Right ventricle myocardium inferior (tissue), 1 donor: ENCODE results near the gene RASSF7. TPM values are rescaled to one million over a fixed set of nuclear protein-coding genes. Genes with fewer than 3 reads are reported as not detected.

ENCODE experiments used
- ATAC-seq: fragments of 200-7000 bp; cut with Tn5 transposase; one replicate; pipeline ENCODE4 v1.9.1; 2020; ENCODE audit warnings: mild to moderate bottlenecking, moderate library complexity
- DNase-seq: peaks from one replicate; pipeline ENCODE4 v3.0.0; 2021; ENCODE audit errors: missing footprints
- intact Hi-C: fragments of 100-400 bp; cut with DNase I; formaldehyde crosslinking; loops from one replicate; pipeline ENCODE4 v1.11.0; 2022
- microRNA-seq: library from miRNA; unstranded; fragments of <30 nt; microRNA quantifications from one replicate; pipeline ENCODE4 v1.2.0, GENCODE V29; 2020
- total RNA-seq: library from RNA; stranded (reverse); fragmentation: NEBNext Ultra II Directional; extraction: Animal tissue kit (Norgen Biotek cat#: 25700); gene quantifications from one replicate; pipeline ENCODE4 v1.2.1, GENCODE V29; 2021
- donor health status: DM: no; HTN: yes; CAD: no; lungs with severe emphysema.

Gene RASSF7
- total RNA-seq, 1 donor from 2014 or later, result 3.9 TPM

DNA sequence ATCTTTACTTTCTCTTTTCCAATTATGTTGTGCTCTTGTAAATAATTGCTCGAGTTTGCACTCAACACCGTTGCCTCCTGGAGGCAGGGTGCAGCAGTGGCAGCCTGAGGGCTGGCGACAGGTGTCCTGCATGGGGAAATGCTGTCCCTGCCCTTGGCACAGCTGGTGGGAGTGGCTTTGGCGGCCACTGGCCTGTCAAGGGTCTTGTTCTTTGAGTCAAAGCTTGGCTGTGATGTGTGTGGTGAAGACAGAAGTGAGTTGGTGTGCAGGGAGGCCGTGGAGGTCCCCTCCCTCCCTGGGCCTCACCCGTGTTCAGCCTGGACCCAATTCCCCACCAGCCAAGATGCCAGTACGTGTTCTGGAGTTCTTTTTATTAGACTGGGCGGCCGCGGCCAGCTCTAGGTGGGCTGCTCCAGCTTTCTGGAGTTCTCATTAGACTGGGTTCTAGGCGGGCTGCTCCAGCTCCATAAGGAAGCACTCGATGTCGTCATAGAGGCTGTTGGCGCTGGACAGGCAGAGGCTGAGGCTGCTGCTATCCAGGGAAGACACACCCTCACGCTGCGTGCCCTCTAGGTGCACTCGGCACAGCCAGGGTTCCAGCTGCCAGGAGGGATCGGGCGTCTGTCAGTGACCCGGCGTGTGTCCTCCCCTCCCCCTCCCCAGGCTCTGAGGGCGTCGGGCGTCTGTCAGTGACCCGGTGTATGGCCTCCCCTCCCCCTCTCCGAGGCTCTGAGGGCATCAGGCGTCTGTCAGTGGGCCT lies 51.6 kb downstream of the RASSF7 start:
- DNase-seq (no peak), ATAC-seq (no peak)
- intact Hi-C loops, result loop anchor here (5.0 kb wide), 1 partner anchor 35 kb away; the partner anchor contains the start of gene PHRF1

DNA sequence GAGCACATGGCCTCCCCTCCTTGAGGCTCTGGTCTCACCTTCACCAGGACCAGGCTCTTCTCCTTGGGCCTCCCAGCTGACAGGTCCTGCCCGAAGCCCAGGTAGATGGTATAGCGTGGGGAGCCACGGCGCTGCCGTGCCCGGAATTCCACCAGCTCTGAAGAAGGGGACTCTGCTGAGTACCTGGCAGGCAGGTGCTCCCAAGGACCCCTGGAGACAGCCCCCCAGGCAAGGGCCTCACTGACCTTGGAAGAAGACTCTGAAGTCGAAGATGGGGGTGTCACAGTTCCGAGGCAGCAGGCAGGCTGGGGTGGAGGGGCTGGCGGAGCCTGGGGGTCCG lies 52.2 kb downstream of the RASSF7 start:
- DNase-seq, result no peak
- intact Hi-C loops, result loop anchor here (5.0 kb wide), 1 partner anchor 36 kb away; the partner anchor contains the start of gene PHRF1
- no peak for ATAC-seq

DNA sequence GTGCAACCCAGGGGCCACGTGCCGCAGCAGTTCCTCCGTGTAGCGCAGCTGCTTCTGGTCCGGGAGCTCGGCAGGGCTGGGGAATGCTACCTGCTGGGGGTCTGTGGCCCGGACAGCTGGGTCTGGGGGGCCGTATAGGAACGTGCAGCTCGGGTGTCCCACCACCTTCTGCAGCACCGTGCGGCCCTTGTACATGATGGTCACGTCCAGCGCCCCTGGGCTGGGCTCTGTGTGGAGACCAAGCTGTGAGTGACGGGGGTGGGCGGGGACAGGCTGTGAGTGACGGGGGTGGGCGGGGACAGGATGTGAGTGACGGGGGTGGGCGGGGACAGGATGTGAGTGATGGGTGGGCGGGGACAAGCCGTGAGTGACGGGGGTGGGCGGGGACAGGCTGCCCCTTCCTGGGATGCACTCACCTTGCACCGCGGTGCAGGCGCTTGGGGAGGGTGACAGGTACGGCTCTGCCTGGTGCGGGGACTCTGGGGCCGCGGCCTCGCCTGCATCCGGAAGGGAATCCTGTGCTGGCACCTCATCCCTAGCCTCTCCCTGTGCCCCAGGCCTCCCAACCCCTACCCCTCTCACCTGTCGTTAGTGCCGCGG lies 52.7 kb downstream of the RASSF7 start:
- no peak for ATAC-seq
- intact Hi-C loops, result loop anchor here (5.0 kb wide), 1 partner anchor 36 kb away; the partner anchor contains the start of gene PHRF1
- peak; percentile 91 for DNase-seq

Small RNA genes within 50 kb of the gene (microRNA-seq; reads per million reads assigned to microRNA genes)
- 251 reads per million, percentile 63 among the genes with 10 or more reads in this experiment for gene MIR210

Other genes starting within 250 kb of the RASSF7 start
- gene IFITM1, start 246.9 kb upstream of the RASSF7 start, total RNA-seq, result 125 TPM
- 401 TPM for gene IFITM3, start 240.1 kb upstream of the RASSF7 start, total RNA-seq
- gene B4GALNT4, start 191.5 kb upstream of the RASSF7 start, total RNA-seq, result 0.54 TPM
- 0.32 TPM for gene PKP3, start 166.8 kb upstream of the RASSF7 start, total RNA-seq
- gene SIGIRR, start 146.0 kb upstream of the RASSF7 start, total RNA-seq, result 50.0 TPM
- gene ANO9, start 119.0 kb upstream of the RASSF7 start, total RNA-seq, result 0.41 TPM
- gene PTDSS2, start 110.7 kb upstream of the RASSF7 start, total RNA-seq, result 27.8 TPM
- gene RNH1, start 53.7 kb upstream of the RASSF7 start, total RNA-seq, result 190 TPM
- 57.5 TPM for gene HRAS, start 25.4 kb upstream of the RASSF7 start, total RNA-seq
- gene LRRC56, start 23.4 kb upstream of the RASSF7 start, total RNA-seq, result 0.16 TPM
- gene LMNTD2, start 232 bp upstream of the RASSF7 start, total RNA-seq, result 0.14 TPM
- 16.6 TPM for gene PHRF1, start 15.5 kb downstream of the RASSF7 start, total RNA-seq
- 13.2 TPM for gene IRF7, start 55.0 kb downstream of the RASSF7 start, total RNA-seq
- not detected for gene CDHR5, start 64.0 kb downstream of the RASSF7 start, total RNA-seq
- gene SCT, start 66.2 kb downstream of the RASSF7 start, total RNA-seq, result not detected
- gene DRD4, start 76.3 kb downstream of the RASSF7 start, total RNA-seq, result 0.16 TPM
- gene DEAF1, start 134.3 kb downstream of the RASSF7 start, total RNA-seq, result 20.6 TPM
- gene TMEM80, start 134.8 kb downstream of the RASSF7 start, total RNA-seq, result 9.9 TPM
- gene EPS8L2, start 145.3 kb downstream of the RASSF7 start, total RNA-seq, result 7.7 TPM
- 102 TPM for gene TALDO1, start 186.5 kb downstream of the RASSF7 start, total RNA-seq
- 18.3 TPM for gene GATD1, start 216.5 kb downstream of the RASSF7 start, total RNA-seq
- gene CEND1, start 229.1 kb downstream of the RASSF7 start, total RNA-seq, result not detected
- 2.6 TPM for gene SLC25A22, start 237.3 kb downstream of the RASSF7 start, total RNA-seq
- 7.2 TPM for gene PIDD1, start 244.3 kb downstream of the RASSF7 start, total RNA-seq
- 1,110 TPM for gene RPLP2, start 249.0 kb downstream of the RASSF7 start, total RNA-seq